Ovary (tissue), 3 donors: Measurements from ENCODE around the gene DPP9.

ENCODE experiments used
- EP300 ChIP-seq: sonication (generic); formaldehyde crosslinking; IDR thresholded peaks from one replicate; pipeline ENCODE4 v1.6.1; 2017; ENCODE audit warnings: antibody characterized with exemption
- POLR2A ChIP-seq: fragments of 450-650 bp; IDR thresholded peaks from one replicate; pipeline ENCODE4 v1.6.1; 2017; ENCODE audit warnings: antibody characterized with exemption, mild to moderate bottlenecking, moderate library complexity
- TF ChIP-seq, protein P1 (sequence below), 3 donors: fragments of 450-650 bp in 2 of 3; fragments of 200-600 bp in 1 of 3; IDR thresholded peaks; one replicate each; pipeline versions ENCODE4 v1.5.1 to v1.8.0; 2016 to 2022; ENCODE audit warnings: antibody characterized with exemption in 3 of 3, mild to moderate bottlenecking in 1 of 3
- donor health status: DM: no; HTN: no; CAD: no.

DNA sequence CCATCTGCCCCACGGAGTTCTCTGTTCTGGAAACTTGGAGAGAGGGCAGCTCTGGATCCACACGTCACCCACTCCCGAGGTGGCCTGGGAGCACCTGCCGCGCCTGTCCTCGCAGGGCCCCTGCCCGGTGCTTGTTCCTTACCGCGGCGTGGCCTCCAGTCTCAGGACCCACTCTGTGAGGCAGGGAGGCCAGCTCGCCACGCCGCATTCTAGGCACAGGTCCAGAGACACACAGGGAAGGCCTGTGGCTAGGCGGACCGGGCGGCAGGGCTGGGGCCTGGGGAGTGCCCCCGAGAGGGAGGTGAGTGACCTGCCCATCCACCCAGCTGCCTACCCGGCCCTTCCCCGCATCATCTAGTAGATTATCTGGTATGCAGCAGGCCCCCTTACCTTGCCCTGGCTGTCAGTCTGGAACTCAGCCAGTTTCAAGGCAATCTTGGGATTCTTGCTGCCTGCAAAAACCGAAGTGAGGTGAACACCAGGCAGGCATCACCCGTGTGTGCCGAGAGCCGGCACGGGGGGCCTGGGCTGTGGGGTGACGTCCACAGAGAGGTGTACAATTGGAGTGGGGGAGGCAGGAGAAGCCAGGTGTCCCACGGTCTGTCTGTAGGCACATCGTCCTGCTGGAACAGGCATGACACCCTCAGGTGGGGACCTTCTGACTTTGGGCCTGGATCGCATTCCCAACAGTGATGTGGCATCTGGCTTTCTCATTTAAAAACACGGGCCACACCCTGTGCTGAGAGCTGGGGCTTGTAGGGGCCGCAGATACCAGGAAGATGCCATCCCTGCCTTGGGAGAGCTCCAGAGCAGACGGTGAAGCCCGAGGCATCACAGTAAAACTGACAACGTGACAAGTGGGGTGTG lies 23.6 kb downstream of the DPP9 start:
- TF ChIP-seq POLR2A = no peak
- TF ChIP-seq, protein P1, sequence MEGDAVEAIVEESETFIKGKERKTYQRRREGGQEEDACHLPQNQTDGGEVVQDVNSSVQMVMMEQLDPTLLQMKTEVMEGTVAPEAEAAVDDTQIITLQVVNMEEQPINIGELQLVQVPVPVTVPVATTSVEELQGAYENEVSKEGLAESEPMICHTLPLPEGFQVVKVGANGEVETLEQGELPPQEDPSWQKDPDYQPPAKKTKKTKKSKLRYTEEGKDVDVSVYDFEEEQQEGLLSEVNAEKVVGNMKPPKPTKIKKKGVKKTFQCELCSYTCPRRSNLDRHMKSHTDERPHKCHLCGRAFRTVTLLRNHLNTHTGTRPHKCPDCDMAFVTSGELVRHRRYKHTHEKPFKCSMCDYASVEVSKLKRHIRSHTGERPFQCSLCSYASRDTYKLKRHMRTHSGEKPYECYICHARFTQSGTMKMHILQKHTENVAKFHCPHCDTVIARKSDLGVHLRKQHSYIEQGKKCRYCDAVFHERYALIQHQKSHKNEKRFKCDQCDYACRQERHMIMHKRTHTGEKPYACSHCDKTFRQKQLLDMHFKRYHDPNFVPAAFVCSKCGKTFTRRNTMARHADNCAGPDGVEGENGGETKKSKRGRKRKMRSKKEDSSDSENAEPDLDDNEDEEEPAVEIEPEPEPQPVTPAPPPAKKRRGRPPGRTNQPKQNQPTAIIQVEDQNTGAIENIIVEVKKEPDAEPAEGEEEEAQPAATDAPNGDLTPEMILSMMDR (IDR thresholded peaks at IDR 0.05) = no peak
- no peak for TF ChIP-seq EP300
